Superior temporal gyrus (tissue), 1 donor: ENCODE results near the gene SMTNL2.
"Not testable (repeated sequence)": the region's sequence is repeated elsewhere in the genome, so short reads cannot be mapped to it uniquely, and the experiment has no call there.

Source experiments
- DNase-seq: peaks from one replicate; pipeline ENCODE4 v3.0.0-alpha.2; 2016; ENCODE audit errors: extremely low spot score

Gene SMTNL2

DNA sequence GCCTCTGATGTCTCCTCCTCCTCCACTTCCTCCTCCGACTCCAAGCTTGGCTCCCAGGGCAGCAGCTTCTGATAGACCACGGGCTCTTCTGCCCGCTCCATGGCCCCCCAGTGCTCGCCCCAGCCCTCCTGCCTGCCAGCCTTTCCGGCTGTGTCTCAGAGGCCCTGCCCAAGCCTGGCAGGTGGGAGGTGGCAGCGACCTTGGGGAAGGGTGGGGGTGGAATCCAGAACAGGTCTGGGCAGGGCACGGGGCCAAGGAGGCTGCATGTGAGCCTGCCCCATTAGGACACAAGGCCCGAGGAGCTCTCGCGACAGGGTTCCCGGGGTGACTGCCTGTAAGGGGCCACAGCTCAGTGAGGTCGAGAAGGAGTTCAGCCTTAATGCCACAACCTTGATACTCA lies 23.9 kb upstream of the SMTNL2 start, which contains the start of gene GGT6:
TSS of gene GGT6 (minus strand) at position 157 of the 400 bp plus-strand sequence. CDS start at position 101, 56 bp downstream.
- DNase-seq: no peak

GRCh38 chr17:4560837-4561256 lies 23.5 kb upstream of the SMTNL2 start:
- no peak for DNase-seq

- DNase-seq: no peak
Measured at GRCh38 chr17:4562015-4562969, 22.0 kb upstream of the SMTNL2 start.

DNA sequence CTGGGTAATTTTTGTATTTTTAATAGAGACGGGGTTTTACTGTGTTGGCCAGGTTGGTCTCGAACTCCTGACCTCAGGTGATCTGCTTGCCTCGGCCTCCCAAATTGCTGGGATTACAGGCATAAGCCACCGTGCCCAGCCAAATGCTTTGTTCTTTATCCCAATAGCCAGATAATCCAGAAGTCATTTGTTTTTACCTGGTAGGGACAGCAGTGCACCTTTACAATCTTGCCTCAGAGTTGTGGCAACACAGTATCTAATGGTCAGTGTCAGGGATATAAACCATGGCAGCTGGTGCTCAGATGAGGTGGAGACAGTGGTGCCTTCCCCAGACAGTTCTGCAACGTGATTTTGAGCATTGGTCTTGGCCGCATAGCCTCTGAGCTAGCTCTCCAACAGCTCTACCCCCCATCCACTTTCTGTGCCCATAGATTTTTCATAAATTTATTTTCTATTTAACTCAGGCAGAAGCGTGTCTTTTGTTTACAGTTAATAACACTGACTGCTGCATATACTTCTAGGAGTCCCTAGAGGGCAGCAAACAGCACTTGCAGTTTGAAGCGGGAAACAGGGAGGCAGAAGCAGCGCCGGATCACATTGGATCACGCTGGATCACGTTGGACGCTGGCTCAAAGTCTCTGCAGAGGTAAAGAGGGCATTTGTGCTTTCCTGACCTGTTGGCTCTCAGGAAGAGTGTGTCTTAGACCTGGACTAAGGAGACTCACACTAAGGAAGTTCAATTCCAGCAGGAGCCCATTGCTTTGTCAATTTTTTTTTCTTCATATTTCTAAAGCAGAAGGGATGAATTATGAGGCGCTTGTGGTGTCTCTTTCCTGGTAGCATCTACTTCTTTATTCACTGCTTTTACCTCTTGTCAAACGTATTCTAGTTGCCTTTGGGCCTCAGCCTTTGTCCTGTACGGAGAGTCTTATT lies 18.9 kb upstream of the SMTNL2 start:
- DNase-seq: peak; percentile 88

GRCh38 chr17:4566785-4567184 lies 17.5 kb upstream of the SMTNL2 start:
- peak; percentile 81 for DNase-seq

DNA sequence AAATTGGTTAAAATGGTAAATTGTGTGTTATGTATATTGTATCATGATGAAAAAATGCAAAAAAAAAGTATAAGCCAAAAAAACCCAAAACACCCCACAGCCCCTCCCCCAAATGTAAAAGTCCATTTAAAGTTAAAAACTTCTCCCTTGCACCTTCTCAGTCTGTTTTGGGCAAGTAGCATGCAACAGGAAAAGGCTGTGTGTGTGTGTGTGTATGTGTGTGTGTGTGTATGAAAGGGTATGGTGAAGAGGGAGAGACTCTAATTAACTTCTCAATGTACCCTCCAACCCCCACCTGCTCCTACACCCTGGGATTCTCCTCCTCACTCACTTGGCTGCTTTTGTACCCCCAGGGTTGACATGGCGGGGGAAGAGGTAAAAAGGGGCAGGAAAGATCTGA lies 14.7 kb upstream of the SMTNL2 start:
- no peak for DNase-seq

GRCh38 chr17:4572131-4572530 lies 12.2 kb upstream of the SMTNL2 start:
- no peak for DNase-seq

GRCh38 chr17:4573115-4573514 lies 11.2 kb upstream of the SMTNL2 start:
- no peak for DNase-seq

DNA sequence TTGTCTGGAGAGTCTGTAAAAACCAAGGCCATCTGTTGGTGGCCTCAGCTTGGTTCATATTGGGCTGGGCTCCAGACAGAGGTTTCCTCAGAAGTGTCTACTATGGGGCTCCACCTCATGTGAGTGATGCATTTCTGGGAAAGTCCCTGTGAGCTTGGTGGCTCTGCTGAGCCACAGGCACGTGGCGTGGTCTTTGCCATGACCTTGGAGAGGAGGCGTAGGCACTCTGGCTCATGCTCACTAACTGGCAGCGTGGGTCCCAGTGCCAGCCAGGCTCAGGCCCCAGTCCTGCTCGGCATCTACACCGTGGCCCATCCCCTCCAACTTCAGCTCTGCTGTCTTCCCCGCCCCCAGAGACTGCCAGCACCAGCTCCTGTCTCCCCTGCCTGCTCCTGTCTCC lies 10.7 kb upstream of the SMTNL2 start:
- DNase-seq: no peak

- no peak for DNase-seq
Measured at GRCh38 chr17:4574448-4575045, 9.8 kb upstream of the SMTNL2 start.

DNA sequence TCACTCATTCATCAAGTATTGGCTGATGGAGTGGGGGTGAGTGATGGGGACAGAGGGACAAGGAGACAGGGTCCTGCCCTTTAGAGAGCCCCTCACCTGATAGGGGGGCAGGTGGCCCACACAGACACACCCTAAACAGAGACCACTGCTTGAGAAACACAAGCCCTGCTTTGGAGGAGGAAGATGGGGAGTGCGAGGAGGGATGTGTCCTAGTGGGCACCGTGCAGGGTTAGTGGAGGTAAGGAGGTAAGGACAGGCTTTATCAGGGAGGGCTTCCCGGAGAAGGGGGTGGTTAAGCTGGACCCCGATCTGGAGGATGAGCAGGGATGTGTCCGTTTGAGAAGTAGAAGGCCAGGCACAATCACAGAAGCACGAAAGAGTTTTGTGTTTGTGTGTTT lies 8.2 kb upstream of the SMTNL2 start:
- DNase-seq: no peak

GRCh38 chr17:4576729-4577322 lies 7.5 kb upstream of the SMTNL2 start:
- DNase-seq: no peak

- no peak for DNase-seq
Measured at GRCh38 chr17:4577386-4577993, 6.8 kb upstream of the SMTNL2 start.

GRCh38 chr17:4578349-4578748 lies 6.0 kb upstream of the SMTNL2 start:
- not testable (repeated sequence) for DNase-seq

DNA sequence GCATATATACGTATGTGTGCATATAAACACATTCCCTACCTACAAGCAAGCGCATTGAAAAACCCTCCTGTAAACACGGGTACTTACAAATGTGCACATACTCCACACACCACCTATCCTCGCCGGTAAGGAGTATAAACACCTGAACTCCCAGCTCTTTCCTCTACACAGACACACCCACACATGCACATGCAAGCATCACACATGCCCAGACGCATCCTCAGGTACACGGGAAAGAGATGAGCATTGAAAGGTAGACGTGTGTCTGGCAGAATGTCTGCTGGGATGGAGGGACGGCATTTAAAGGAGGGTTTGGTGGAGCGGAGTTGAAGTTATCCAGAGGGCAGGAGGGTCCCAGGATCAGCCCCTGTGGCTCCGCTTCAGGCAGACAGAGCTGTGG lies 4.7 kb upstream of the SMTNL2 start:
- DNase-seq: no peak

DNA sequence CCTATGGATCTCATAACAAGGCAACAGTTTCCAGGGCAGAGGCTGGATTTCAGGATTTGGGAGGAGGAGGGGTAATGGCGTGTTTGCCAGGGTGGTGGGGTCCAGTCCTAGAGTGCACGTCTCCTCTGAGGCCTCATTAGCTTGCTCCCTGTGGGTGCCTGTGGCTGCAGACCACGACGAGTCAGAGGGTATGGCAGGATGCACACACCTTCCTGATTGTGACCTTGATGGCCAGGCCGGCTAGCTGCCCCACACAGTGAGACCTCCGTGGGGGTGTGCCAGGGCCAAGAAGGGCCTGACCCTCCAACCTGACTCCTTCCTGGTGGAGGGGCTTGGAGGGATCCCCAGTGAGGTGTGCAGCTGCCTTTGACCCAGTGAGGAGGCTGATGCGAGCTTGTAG lies 4.0 kb upstream of the SMTNL2 start:
- no peak for DNase-seq

DNA sequence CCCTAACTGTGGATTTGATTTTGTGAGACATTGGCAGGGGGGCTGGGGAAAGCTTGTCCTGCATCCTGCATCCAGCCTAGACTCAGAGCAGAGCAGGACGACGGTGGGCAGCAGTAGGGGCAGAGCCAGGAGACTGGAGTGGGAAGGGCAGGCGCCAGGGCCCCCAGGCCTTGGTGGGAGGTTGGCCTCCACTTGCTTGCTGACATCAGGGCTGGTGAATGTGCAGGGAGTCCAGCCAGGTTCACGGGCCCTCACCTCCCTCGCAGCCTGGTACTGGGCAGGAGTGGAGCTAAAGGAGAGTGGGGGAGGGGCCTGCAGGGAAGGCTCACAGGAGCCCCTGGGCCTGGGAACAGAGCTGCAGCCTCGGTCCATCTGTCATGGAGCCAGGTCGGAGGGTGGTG lies 2.2 kb upstream of the SMTNL2 start:
- no peak for DNase-seq

DNA sequence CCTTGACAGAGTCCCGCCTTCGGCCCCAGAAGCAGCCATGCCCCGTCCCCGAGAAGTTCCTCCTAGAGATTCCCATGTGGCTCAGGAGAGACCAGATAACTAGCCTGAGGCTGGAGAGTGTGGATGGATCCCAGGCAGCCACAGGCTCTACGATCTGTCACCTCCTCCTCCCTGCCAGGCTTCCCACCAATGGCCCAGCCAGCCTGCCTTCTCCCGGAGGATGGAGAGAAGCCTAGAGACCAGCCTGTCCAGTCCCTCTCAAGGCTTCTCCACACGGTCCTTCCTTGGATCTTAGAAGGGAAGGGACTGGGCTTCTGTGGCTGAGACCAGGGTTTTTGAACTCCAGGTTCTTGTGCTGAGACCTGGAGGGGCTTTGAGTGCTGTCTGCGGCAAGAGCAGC lies 1.6 kb upstream of the SMTNL2 start:
- no peak for DNase-seq

GRCh38 chr17:4583206-4583605 lies 1.1 kb upstream of the SMTNL2 start:
- no peak for DNase-seq

DNA sequence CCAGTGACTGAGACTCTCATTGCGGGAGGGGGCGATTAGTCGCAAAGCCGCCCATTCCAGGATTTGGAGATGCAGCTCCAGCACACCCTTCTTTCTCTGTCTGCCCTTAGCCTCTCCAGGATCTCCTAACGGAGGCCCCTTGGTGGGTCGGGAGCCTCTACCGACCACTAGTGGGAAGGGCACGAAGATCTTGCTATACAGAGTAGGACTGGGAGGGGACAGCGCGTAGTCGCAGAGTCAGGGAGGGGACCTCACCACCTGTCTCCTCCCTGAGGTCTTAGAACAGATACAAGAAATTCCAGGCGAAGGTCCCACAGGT lies 588 bp upstream of the SMTNL2 start:
- no peak for DNase-seq

GRCh38 chr17:4584917-4585637 lies 748 bp downstream of the SMTNL2 start:
- DNase-seq: no peak
